Duodenal mucosa (tissue), 2 donors: ENCODE measurements around the gene NPSR1.

ENCODE experiments used
- H3K27ac ChIP-seq: one replicate; pipeline ENCODE4 v1.7.0; 2013; ENCODE audit warnings: low read depth, low read length
- H3K27me3 ChIP-seq, 2 donors: one replicate each; pipeline ENCODE4 v1.7.0; 2013; ENCODE audit warnings: low read length in 2 of 2, control low read depth in 1 of 2; ENCODE audit not compliant: insufficient read depth in 2 of 2, control insufficient read depth in 1 of 2
- H3K36me3 ChIP-seq, 2 donors: one replicate each; pipeline ENCODE4 v1.7.0; 2013; ENCODE audit warnings: low read length in 2 of 2, control low read depth in 1 of 2; ENCODE audit not compliant: insufficient read depth in 2 of 2, control insufficient read depth in 1 of 2
- H3K4me1 ChIP-seq, 2 donors: one replicate each; pipeline ENCODE4 v1.7.0; 2013; ENCODE audit warnings: low read length in 2 of 2, control low read depth in 1 of 2; ENCODE audit not compliant: insufficient read depth in 2 of 2, control insufficient read depth in 1 of 2
- H3K4me3 ChIP-seq, 2 donors: one replicate each; pipeline ENCODE4 v1.7.0; 2013; ENCODE audit warnings: low read length in 2 of 2, low read depth in 1 of 2
- H3K9ac ChIP-seq, 2 donors: one replicate each; pipeline ENCODE4 v1.7.0; 2013; ENCODE audit warnings: low read length in 2 of 2, low read depth in 1 of 2
- H3K9me3 ChIP-seq, 2 donors: one replicate each; pipeline ENCODE4 v1.7.0; 2013; ENCODE audit warnings: low read length in 2 of 2, control low read depth in 1 of 2; ENCODE audit not compliant: control insufficient read depth in 1 of 2

NPSR1 gene

GRCh38 chr7:34840176-34840785, 182.3 kb downstream of the NPSR1 start:
- no peaks in the 10 kb centered on the region for H3K4me1 ChIP-seq
- no peaks in the 10 kb centered on the region for H3K27me3 ChIP-seq
- no peaks in the 10 kb centered on the region for H3K9me3 ChIP-seq
- H3K9ac ChIP-seq = no peak overlapping the region
- H3K27ac ChIP-seq = no peak overlapping the region
- no peaks in the 10 kb centered on the region for H3K36me3 ChIP-seq
- no peak overlapping the region for H3K4me3 ChIP-seq

- no peaks in the 10 kb centered on the region for H3K9me3 ChIP-seq
- H3K4me1 ChIP-seq = no peaks in the 10 kb centered on the region
- no peaks in the 10 kb centered on the region for H3K27me3 ChIP-seq
- H3K4me3 ChIP-seq = no peak overlapping the region
- H3K9ac ChIP-seq = no peak overlapping the region
- no peak overlapping the region for H3K27ac ChIP-seq
- no peaks in the 10 kb centered on the region for H3K36me3 ChIP-seq
Observed at GRCh38 chr7:34841326-34841725, 183.3 kb downstream of the NPSR1 start.

- Histone ChIP-seq H3K4me3 (no peak overlapping the region), H3K27me3 (no peaks in the 10 kb centered on the region), H3K36me3 (no peaks in the 10 kb centered on the region), H3K9ac (no peak overlapping the region), H3K27ac (no peak overlapping the region), H3K4me1 (no peaks in the 10 kb centered on the region), H3K9me3 (no peaks in the 10 kb centered on the region)
Observed at GRCh38 chr7:34842782-34843181, 184.8 kb downstream of the NPSR1 start.

- no peaks in the 10 kb centered on the region for H3K27me3 ChIP-seq
- H3K27ac ChIP-seq = no peak overlapping the region
- H3K9ac ChIP-seq = no peak overlapping the region
- no peak overlapping the region for H3K4me3 ChIP-seq
- no peaks in the 10 kb centered on the region for H3K9me3 ChIP-seq
- H3K36me3 ChIP-seq = no peaks in the 10 kb centered on the region
- H3K4me1 ChIP-seq = no peaks in the 10 kb centered on the region
Observed at GRCh38 chr7:34844406-34844805, 186.4 kb downstream of the NPSR1 start.

- Histone ChIP-seq H3K9me3 (no peaks in the 10 kb centered on the region), H3K4me1 (no peaks in the 10 kb centered on the region), H3K36me3 (no peaks in the 10 kb centered on the region), H3K9ac (no peak overlapping the region), H3K27me3 (no peaks in the 10 kb centered on the region), H3K27ac (no peak overlapping the region), H3K4me3 (no peak overlapping the region)
Observed at GRCh38 chr7:34844936-34845665, 187.1 kb downstream of the NPSR1 start.

- no peaks in the 10 kb centered on the region for H3K9me3 ChIP-seq
- no peak overlapping the region for H3K27ac ChIP-seq
- H3K36me3 ChIP-seq = no peaks in the 10 kb centered on the region
- H3K4me1 ChIP-seq = no peaks in the 10 kb centered on the region
- no peak overlapping the region for H3K9ac ChIP-seq
- no peaks in the 10 kb centered on the region for H3K27me3 ChIP-seq
- H3K4me3 ChIP-seq = no peak overlapping the region
Observed at GRCh38 chr7:34845666-34846361, 187.8 kb downstream of the NPSR1 start.

- Histone ChIP-seq H3K36me3 (no peaks in the 10 kb centered on the region), H3K27ac (no peak overlapping the region), H3K27me3 (no peaks in the 10 kb centered on the region), H3K4me1 (no peaks in the 10 kb centered on the region), H3K9me3 (no peaks in the 10 kb centered on the region), H3K4me3 (no peak overlapping the region), H3K9ac (no peak overlapping the region)
Observed at GRCh38 chr7:34846976-34847375, 189.0 kb downstream of the NPSR1 start.

GRCh38 chr7:34848670-34849069, 190.7 kb downstream of the NPSR1 start:
- Histone ChIP-seq H3K4me3 (no peak overlapping the region), H3K27ac (no peak overlapping the region)

GRCh38 chr7:34849163-34849960, 191.3 kb downstream of the NPSR1 start:
- Histone ChIP-seq H3K27me3 (no peaks in the 10 kb centered on the region), H3K36me3 (no peaks in the 10 kb centered on the region), H3K27ac (no peak overlapping the region), H3K9me3 (no peaks in the 10 kb centered on the region), H3K9ac (no peak overlapping the region), H3K4me3 (no peak overlapping the region), H3K4me1 (no peaks in the 10 kb centered on the region)

More at GRCh38 chr7:34848670-34849069, 190.7 kb downstream of the NPSR1 start:
- H3K27me3 ChIP-seq = no peaks in the 10 kb centered on the region
- H3K4me1 ChIP-seq = no peaks in the 10 kb centered on the region
- no peaks in the 10 kb centered on the region for H3K36me3 ChIP-seq
- H3K9me3 ChIP-seq = no peaks in the 10 kb centered on the region
- no peak overlapping the region for H3K9ac ChIP-seq

- no peak overlapping the region for H3K27ac ChIP-seq
- H3K4me3 ChIP-seq = no peak overlapping the region
- H3K36me3 ChIP-seq = no peaks in the 10 kb centered on the region
- H3K27me3 ChIP-seq = no peaks in the 10 kb centered on the region
- no peaks in the 10 kb centered on the region for H3K9me3 ChIP-seq
- H3K9ac ChIP-seq = no peak overlapping the region
- H3K4me1 ChIP-seq = no peaks in the 10 kb centered on the region
Observed at GRCh38 chr7:34849986-34850385, 192.0 kb downstream of the NPSR1 start.
